Thyroid gland (tissue), 4 donors: ENCODE data around the gene DEPDC4.

Experiments used
- CTCF ChIP-seq, 6 experiments: fragments of 200-600 bp in 3 of 6; fragments of 450-650 bp in 3 of 6; sonication (generic) in 3 of 6; IDR thresholded peaks; one replicate each; pipeline ENCODE4 v1.5.1; 2016 to 2019; ENCODE audit warnings: antibody characterized with exemption in 6 of 6, mild to moderate bottlenecking in 2 of 6, inconsistent platforms in 1 of 6, moderate library complexity in 1 of 6
- POLR2A ChIP-seq, 2 donors: fragments of 450-650 bp; IDR thresholded peaks; one replicate each; pipeline ENCODE4 v1.6.1; 2017; ENCODE audit warnings: antibody characterized with exemption in 2 of 2, mild to moderate bottlenecking in 2 of 2, moderate library complexity in 1 of 2

GRCh38 chr12:100247765-100248164, 19.1 kb downstream of the DEPDC4 start:
- TF ChIP-seq CTCF (IDR thresholded peaks at IDR 0.05) (no peak), POLR2A (IDR thresholded peaks at IDR 0.05) (no peak)
